HG02852 (cell line): ENCODE results near the gene SELPLG.
"Not testable (repeated sequence)": the region's sequence is repeated elsewhere in the genome, so short reads cannot be mapped to it uniquely, and the experiment has no call there.

Source experiments
- ATAC-seq: cut with Tn5 transposase; IDR thresholded peaks from one replicate; pipeline ENCODE4 v1.9.1; 2021; ENCODE audit warnings: mild to moderate bottlenecking, moderate library complexity; ENCODE audit not compliant: unreplicated experiment

The SELPLG gene

DNA sequence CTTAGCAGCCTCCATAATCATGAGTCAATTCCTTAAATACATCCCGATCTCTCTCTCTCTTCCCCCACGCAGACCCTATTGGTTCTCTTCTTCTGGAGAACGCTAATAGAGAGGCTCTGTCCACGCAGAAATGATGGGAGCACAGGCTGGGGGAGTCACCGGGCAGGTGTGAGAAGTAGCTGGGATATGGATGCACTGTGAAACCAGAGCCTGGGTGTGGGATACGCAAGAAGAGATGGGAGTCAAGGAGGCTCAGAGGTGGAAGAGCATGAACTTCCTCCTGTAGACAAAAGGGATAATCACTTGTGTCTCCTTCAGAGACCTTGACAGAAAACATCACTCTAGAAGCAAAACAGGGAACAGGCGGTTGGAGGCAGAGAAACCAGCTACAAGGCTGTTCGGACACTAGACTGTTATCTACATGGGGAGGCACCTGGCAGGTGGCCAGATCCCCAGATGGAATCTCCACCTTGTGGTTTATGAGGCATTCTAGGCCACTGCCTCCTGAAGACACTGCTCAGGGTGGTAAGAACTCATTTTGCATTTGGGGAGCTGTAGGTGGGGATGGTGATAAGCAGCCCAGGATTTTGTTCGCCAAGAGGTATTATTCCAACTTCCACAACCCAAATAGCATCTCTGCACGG is 7.2 kb upstream of the SELPLG start:
- ATAC-seq, result no peak

DNA sequence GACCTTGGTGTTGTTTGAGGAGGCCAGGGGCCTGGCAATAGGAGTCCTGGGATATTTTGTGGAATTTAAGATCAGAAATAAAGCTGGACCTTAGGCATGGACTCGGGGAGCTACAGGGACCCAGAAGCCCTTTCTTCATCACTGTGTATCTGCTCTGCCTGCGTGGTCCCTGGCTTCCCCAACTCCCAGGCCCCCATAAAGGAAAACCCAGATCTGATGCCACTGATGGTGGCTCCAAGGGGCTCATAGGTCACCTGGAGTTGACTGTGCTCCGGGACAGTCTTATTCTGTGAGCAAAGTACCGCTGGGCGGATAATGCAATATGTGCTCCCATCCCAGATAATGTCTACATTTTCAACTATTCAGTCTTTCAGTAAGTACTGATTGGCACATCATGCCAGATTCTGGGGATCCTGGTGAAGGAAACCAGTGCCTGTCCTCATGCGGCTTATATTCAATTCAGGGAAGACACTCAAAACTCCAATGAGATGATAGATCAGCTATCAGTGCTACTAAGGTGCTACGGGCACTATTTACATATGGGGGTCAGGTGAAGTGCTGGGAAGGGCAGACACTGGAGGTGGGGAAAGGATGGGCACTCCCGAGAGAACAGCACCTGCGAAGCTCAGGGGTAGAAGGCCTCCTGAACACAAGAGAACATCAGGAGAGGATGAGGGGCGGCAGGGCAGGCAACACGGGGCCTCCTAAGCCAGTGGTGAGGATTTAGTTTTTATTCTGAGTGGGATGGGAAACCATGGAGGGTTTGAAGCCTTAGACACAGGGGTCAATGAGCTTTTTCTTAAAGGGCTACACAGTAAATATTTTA is 5.5 kb upstream of the SELPLG start:
- ATAC-seq, result no peak

- no peak for ATAC-seq
These were observed 4.6 kb upstream of the SELPLG start for GRCh38 chr12:108638141-108638827.

DNA sequence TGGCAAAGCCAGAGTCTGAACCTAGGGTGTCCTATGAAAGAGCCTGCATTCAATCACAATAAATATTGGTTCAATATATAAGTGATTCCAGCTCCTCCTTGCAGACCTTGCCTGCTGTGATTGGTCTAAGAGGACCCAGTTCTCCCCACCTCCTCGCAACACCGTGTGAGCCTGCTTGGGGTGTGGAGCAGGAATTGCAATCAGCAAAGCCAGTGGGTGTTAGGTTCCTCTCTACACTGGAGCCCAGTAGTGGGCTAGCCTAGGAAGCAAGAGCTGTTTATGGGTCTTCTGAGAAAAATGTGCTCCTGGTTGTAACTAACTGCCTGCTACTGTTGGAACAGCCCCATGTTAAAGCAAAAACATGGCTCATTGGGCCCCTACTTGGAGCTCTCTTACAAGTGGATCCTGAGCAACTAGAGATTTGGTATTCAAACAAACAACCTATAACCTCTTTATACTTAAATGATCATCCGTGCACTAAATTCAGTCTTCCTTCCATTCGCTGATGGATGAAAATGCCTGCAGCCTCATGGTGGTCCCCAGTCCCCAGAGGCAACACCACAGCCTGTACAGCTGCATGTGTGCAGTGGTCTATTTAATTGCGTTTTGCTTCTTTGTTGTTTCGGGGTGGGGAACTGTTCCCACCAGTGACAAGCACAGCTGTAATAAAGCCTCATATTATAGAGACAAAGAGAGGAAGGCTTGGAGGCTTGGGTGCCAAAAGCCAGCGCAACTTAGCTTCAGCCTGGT is 3.7 kb upstream of the SELPLG start:
- no peak for ATAC-seq

DNA sequence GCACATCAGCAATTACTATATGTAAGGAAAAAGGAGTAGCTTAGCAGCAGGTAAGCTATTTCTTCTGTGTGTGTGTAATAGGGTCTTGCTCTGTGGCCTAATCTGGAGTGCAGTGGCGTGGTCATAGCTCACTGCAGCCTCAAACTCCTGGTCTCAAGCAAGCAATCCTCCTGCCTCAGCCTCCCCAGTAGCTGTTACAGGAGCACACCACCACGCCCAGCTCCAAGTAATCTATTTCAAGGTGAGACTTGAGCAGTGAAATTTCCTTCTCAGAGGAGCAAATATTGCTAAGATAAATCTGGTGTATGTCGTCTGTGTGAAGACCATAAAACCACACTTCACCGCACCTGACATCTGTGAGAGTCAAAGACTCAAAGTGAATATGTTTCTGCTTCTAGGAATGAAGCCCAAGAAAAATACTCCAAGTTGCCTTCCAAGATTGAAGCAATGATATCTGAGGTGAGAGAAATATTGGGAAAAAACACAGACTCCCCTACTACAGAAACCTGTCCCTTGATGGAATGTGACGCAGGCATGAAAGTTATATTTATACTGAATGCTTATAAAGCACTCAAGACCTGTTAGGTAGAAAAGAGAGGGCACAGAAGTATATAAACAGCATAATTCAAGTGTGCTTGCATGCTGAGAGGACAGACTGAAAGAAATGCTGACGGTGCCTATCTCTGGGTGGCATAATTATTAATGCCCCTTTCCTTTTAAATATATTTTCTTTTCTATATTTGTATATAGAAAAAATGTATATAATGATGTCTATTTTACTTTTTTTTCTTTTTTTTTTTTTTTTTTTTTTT is 2.5 kb upstream of the SELPLG start:
- no peak for ATAC-seq

GRCh38 chr12:108635201-108635996 is 1.7 kb upstream of the SELPLG start:
- ATAC-seq, result peak; percentile 55

DNA sequence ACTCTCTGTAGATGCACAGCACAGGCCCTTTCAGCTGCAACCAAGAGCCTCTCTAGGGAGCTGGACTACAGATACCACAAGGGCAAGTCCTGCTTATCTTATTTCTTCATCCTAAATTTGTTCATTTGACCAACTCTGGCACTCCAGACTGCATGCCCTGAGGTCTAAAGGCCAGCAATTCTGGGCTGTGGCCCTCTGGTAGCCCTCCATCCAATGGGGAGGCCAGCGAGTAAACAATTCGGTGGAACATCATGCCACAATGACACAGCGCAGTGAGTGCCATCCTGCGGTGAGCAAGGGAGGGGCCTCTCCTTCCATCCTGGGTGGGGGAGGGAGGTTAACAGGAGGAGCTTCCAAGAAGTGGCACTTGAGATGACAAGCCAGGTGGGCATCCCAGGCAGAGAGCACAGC is 652 bp upstream of the SELPLG start:
- no peak for ATAC-seq

GRCh38 chr12:108633081-108633533 is 587 bp downstream of the SELPLG start:
- ATAC-seq, result no peak

DNA sequence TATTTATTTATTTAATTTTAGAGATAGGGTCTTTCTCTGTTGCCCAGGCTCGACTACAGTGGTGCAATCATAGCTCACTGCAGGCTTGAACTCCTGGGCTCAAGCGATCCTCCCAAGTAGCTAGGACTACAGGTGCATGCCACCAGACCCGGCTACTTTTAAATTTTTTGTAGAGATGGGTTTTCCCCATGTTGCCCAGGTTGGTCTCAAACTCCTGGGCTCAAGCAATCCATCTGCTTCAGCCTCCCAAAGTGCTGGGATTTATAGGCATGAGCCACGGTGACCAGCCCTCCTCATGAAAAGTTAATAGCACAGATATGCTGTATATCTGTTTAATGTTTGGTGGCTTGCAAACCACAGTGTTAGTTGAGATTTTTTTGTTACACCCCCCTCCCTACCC is 2.4 kb downstream of the SELPLG start:
- ATAC-seq, result not testable (repeated sequence)

DNA sequence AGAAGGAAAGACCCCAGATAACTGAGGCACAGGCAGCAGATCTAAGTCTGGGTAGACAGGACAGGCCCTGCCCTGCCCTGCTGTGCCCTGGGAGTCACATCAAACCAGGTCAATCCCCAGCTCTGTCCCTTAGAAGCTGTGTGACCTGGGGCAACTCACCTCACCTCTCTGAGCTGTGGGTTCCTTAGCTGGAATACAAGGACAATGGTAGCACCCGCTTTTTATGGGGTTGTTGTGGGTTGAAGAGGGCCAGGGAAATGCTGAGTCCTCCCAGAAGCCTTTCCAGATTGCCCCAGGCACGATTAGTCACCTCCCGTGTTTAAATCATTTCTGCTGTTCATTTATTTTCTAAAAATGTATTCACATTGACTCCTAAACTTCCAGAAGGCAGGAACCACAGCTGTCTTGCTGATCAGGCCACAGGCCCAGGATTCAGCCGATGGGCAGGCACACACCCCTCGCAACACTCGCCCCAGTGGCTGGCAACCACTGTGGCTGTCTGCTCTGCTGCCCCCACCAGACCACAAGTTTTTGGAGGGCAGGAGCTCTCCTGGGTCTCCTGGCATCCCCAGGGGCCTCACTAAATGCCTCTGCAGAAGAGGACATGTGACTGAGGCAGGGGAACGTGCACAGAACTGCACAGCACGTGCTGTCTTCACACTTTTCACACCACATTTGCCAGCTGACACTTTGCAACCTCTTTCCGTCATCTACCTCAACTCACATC is 3.0 kb downstream of the SELPLG start:
- ATAC-seq, result no peak

DNA sequence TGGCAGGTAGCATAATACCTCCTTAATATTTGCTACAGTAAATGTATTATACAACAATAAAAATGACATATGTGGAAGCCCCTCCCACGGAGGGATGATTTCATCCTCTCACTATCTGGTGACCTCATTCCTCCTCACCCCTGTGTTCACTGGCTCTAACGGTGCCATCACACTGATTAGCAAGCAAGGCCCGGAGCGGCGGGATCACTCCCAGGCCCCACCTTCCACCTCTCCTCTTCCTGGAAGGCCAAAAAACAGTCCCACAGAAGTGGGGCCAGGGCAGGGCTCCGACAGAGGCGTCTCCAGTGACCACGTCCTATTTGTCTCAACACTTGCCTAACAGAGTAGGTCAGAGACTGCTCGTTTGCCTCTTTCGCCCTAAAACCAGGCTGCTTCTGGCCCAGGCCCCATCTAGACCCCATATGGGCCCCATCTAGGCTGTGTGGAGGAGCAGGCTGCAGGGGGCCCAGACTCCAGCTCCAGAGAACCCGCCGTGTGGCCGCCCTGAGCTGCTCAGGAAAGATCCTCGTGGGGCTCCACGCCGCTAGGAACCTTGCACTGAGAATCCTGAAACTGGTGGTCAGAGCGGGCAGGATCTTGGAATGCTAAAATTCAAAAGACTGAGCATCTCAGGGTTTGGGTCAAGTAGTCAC is 3.7 kb downstream of the SELPLG start:
- ATAC-seq, result no peak

DNA sequence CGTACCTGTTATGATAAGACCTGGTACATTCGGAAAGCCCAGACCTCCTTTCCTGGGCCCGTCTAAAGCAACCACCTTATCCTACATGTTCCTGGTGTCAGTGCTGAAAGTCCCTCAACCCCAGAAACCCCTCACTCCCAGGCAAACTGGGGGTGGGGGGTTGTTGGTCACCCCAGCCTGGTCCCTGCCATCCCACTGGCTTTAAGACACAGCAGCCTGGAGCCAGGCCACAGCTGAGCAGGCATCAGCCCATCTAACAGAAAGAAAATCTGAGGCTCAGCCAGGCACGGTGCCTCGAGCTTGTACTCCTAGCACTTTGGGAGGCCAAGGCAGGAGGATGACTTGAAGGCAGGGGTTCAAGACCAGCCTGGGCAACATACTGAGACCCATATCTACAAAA is 4.5 kb downstream of the SELPLG start:
- ATAC-seq, result no peak

GRCh38 chr12:108627134-108627920 is 6.4 kb downstream of the SELPLG start:
- ATAC-seq, result no peak

DNA sequence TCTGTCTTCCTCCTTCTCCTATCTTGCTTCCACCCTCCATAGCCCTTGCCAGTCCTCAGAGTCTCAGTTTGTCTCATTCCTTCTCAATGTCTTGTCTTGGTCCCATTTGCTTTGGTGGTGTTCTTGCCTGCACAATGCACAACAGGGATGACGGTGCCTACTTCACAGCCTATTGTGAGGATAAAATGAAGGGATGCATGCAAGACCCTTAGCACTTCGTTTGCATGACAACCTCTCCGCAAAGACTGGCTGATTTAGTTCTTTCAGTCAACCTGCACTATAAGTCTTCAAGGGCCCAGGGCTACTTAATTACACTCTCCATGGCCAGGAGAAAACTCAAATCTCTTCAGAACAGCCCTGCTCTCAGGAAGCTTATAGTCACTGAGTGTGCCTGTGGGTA is 8.5 kb downstream of the SELPLG start:
- ATAC-seq, result no peak

DNA sequence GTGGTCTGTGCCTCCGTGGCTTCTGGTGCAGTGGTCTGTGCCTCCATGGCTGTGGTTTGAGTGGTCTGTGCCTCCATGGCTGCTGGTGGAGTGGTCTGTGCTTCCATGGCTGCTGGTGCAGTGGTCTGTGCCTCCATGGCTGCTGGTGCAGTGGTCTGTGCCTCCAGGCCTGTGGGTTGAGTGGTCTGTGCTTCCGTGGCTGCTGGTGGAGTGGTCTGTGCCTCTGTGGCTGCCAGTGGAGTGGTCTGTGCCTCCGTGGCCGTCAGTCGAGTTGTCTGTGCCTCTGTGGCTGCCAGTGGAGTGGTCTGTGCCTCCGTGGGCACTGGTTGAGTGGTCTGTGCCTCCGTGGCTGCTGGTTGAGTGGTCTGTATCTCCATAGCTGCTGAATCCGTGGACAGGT is 10.1 kb downstream of the SELPLG start:
- no peak for ATAC-seq

GRCh38 chr12:108622921-108623514 is 10.7 kb downstream of the SELPLG start:
- ATAC-seq, result no peak

- no peak for ATAC-seq
These were observed 11.3 kb downstream of the SELPLG start for GRCh38 chr12:108622421-108622820.
